H1 (cell line): ENCODE data around the gene TPRKB. TPM values are rescaled to one million over a fixed set of nuclear protein-coding genes. Genes with fewer than 3 reads are reported as not detected.

ENCODE experiments used
- BCL11A ChIP-seq, 2 experiments: IDR thresholded peaks; one replicate each; pipeline ENCODE4 v1.6.1; 2011; ENCODE audit warnings: low read depth in 2 of 2, low read length in 2 of 2, mild to moderate bottlenecking in 2 of 2
- CHD7 ChIP-seq: fragments of 300-600 bp; sonication (generic); IDR thresholded peaks from 2 replicates; pipeline ENCODE4 v1.7.1; 2012; ENCODE audit warnings: low read length, moderate library complexity, mild to moderate bottlenecking, inconsistent platforms; ENCODE audit not compliant: insufficient replicate concordance
- KDM1A ChIP-seq: fragments of 200-600, 300-600 bp; sonication (generic); IDR thresholded peaks from 2 replicates; pipeline ENCODE4 v1.7.1; 2016; ENCODE audit warnings: mild to moderate bottlenecking, low read length, borderline replicate concordance
- SRF ChIP-seq: IDR thresholded peaks from 2 replicates; pipeline ENCODE4 v1.6.1; 2011; ENCODE audit warnings: mild to moderate bottlenecking, low read depth, low read length, moderate library complexity
- SUZ12 ChIP-seq: fragments of 200-600 bp; sonication (generic); IDR thresholded peaks from 2 replicates; pipeline ENCODE4 v1.6.1; 2012; ENCODE audit warnings: mild to moderate bottlenecking, inconsistent platforms, low read length, moderate library complexity, mixed read lengths
- polyA plus RNA-seq, 7 experiments: library from polyadenylated mRNA; depleted of rRNA in 3 of 7; stranded (reverse) in 5 of 7; unstranded in 2 of 7; fragments of >200 nt in 5 of 7; fragments of 200-250 nt in 2 of 7; gene quantifications; 1 replicate in 5 of 7; 2 replicates in 1 of 7; 4 replicates in 1 of 7; pipeline versions ENCODE4 v1.2.1 to v1.2.3, GENCODE V29; 2011 to 2013; ENCODE audit warnings: missing spikeins in 2 of 7, mixed read lengths in 2 of 7
- total RNA-seq: library from RNA; stranded (reverse); fragmentation: NEBNext Ultra II Directional; extraction: Animal tissue kit (Norgen Biotek cat#: 25700); gene quantifications from 2 replicates; pipeline ENCODE4 v1.2.1, GENCODE V29; 2021

The TPRKB gene
- total and polyA plus RNA-seq, 2 of the 8 experiments (the other 6 are each of a cell fraction or from before 2014, with no cell fraction given): 40.3 to 41.6 TPM

DNA sequence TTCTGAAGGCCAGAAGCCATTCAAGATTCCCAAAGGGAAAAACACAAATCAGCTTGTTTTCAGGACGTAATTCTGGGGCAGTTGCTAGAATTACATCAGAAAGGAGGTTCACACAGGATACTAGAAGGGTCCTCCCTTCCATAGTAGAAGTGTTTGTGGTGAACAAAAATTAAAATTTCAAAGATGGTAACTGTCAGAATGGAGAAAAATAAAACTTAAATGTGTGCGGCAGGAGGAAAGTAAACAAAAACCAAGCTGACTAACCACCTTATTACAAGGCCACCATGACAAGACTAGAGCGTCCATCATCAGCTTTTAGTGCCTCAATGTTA lies 9.7 kb upstream of the TPRKB start (continued):
- TF ChIP-seq CHD7 (no peak), SRF (no peak), KDM1A (no peak), SUZ12 (no peak), BCL11A (IDR thresholded peaks at IDR 0.05; ENCODE audit: low read depth in 2 of 2, low read length in 2 of 2) (no peak)
